NCI-H146 treated with DMSO at 0.1 percent for 48 hours (cell line): ENCODE measurements around the gene PMPCB.
A peak's percentile ranks its signal among the peaks of the same experiment; 100 is the strongest.
"Not testable (repeated sequence)": the region's sequence is repeated elsewhere in the genome, so short reads cannot be mapped to it uniquely, and the experiment has no call there.

Source experiments
- DNase-seq: peaks from one replicate; lab custom pipeline; 2025; ENCODE audit not compliant: unreplicated experiment; lab: John Stamatoyannopoulos, UW

Gene PMPCB

DNA sequence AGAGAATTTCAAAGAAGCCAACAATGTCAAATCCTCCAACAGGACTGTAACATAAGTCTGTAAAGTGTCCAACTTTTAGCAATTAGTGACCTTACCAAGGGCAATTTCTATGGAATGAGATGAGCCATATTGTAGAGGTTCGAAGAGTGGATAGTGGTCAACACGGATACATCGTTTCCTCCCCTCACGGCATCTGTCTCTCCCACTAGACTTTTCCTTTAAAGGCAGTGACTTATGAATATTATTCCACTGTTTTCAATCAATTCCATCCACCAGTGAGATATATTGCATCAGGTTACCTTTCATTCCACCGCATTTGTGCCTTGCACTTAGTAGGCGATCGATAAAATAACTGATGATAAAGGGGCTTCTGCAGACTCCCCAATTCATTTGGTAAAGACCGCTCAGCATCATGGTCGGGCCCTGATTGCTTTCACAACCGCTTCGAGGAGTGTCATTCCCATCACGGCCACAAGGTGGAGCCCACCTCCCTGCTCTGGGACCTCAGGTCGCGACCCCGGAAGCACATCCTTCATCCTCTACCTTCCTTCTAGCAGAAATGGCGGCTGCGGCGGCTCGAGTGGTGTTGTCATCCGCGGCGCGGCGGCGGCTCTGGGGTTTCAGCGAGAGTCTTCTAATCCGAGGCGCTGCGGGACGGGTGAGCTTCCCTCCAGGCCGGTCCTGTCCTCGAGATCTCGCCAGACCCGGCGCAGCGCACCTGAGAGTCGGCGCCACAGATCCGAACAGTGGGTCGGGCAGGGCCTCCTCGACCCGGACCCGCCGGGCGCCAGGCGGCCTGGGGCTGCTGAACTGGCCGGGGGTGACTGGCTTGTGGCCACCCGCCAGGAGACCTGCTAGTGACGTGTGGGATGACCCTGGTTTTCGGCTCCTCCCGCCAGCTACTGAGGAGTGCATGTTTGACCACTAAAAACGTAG is at the start of gene PMPCB:
Gene PMPCB (plus strand): TSS at position 535 of the 936 bp plus-strand sequence. CDS start 25 bp downstream, at position 560.
- DNase-seq: peak; percentile 80

- not testable (repeated sequence) for DNase-seq
Measured at GRCh38 chr7:103253699-103254506, 43.3 kb upstream of the PMPCB start.

DNA sequence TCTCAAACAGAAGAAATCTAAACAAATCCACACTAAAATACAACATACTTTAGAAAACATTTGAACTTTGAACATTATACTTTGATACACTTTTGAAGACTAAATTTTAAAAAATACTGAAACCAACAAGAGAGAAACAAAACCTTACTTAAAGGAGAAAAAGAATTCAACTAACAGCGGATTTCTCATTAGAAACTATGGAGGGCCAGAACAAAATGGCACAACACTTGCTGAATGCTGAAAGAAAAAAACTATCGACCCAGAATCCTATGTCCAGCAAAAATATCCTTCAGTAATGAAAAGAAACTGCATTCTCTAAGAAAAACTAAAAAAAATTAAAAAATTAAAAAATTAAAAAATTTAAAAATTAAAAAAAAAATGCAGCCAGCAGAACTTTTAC is 33.2 kb upstream of the PMPCB start:
- not testable (repeated sequence) for DNase-seq

GRCh38 chr7:103266229-103266628 is 31.0 kb upstream of the PMPCB start:
- not testable (repeated sequence) for DNase-seq

GRCh38 chr7:103273374-103273773 is 23.9 kb upstream of the PMPCB start:
- DNase-seq: not testable (repeated sequence)

DNA sequence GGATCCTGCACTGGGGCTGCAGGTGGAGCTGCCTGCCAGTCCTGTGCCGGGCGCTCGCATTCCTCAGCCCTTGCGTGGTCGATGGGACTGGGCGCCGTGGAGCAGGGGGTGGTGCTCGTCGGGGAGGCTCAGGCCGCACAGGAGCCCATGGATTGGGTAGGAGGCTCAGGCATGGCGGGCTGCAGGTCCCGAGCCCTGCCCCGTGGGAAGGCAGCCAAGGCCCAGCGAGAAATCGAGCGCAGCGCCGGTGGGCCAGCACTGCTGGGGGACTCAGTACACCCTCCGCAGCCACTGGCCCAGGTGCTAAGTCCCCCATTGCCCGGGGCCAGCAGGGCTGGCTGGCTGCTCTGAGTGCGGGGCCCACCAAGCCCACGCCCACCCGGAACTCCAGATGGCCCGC is 22.4 kb upstream of the PMPCB start:
- not testable (repeated sequence) for DNase-seq

DNA sequence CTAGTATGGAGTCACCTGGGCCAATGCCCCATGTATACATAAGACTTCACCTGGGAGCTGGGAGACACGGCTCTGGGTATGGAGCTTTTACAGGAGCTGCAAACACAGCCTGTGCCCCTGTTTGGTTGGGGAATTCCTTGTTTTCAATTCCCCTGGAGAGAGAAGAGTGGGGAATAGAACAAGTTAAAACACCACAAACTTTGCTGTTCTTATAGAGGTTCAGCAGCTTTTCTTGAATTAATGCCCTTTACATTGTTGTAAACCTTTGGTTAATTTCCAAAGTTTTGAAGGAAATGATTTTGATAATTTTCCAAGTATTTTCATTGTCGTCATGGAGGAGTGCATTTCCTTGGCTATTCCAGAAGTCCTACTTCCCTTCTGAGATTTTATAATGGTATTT is 19.0 kb upstream of the PMPCB start:
- DNase-seq: not testable (repeated sequence)

DNA sequence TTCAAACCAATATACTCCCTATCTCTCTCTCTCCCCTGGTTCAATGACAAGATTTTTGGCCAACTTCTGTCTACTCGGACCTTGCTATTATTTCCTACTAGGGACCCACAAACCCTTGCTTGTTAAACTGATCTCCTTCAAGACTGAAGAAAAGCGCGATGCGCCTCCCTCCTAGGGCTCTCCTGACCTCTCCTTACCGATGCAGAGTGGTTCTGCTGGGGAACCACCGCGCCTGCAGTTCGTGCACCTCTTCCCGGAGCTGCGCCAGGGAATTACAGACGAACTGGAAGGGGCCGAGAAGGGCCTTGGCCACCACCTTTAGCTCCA is 17.6 kb upstream of the PMPCB start:
- not testable (repeated sequence) for DNase-seq

GRCh38 chr7:103279963-103280802 is 17.1 kb upstream of the PMPCB start:
- peak; percentile 57 for DNase-seq

- not testable (repeated sequence) for DNase-seq
Measured at GRCh38 chr7:103280803-103281155, 16.5 kb upstream of the PMPCB start.

DNA sequence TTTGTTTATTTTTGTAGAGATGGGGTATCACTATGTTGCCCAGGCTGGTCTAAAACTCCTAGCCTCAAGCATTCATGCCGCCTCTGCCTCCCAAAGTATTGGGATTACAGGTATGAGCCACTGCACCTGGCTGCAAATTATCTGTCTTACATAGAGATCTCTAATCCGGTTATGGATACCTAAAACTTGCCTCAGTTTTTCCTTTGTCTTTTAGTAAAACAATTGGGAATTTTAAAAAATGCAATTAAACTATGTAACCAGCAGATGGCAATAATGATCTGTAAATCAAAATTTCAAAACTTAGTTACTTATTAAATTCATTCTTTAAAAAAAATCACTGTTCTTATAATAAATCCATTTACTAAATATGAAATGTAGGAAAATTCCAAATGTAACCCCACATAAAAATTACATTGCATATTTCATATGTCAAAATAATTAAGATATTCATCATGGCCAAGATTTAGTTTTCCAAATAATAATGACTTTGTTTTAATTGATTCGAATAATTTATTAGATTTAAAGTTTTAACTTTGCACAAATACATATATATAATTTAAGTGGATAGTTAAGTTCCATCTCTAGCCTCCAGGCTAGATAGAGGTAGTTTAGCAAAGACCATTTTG is 14.3 kb upstream of the PMPCB start:
- not testable (repeated sequence) for DNase-seq

GRCh38 chr7:103292122-103292521 is 5.1 kb upstream of the PMPCB start:
- no peak for DNase-seq

GRCh38 chr7:103293526-103293925 is 3.7 kb upstream of the PMPCB start:
- no peak for DNase-seq

- no peak for DNase-seq
Measured at GRCh38 chr7:103297837-103298179, 573 bp downstream of the PMPCB start.

- DNase-seq: no peak
Measured at GRCh38 chr7:103299660-103300059, 2.4 kb downstream of the PMPCB start.

DNA sequence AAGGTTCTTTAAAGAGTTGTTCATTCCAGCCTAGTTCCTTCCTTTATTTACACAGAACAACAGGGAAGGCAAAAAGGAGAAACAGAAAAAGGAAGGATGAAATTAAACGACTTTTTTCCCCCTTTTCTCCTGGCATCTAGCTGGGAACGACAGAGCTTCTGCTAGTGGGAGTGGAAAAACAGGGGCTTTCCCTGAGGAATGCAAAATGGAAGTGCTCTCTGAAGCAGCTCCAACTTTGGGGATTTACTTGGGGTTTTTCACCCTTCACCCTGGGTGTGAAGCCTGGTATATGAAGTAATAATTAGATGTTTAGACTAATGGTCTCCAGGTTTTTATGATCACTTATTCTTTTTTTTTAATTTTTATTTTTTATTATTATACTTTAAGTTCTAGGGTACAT is 4.2 kb downstream of the PMPCB start:
- no peak for DNase-seq

DNA sequence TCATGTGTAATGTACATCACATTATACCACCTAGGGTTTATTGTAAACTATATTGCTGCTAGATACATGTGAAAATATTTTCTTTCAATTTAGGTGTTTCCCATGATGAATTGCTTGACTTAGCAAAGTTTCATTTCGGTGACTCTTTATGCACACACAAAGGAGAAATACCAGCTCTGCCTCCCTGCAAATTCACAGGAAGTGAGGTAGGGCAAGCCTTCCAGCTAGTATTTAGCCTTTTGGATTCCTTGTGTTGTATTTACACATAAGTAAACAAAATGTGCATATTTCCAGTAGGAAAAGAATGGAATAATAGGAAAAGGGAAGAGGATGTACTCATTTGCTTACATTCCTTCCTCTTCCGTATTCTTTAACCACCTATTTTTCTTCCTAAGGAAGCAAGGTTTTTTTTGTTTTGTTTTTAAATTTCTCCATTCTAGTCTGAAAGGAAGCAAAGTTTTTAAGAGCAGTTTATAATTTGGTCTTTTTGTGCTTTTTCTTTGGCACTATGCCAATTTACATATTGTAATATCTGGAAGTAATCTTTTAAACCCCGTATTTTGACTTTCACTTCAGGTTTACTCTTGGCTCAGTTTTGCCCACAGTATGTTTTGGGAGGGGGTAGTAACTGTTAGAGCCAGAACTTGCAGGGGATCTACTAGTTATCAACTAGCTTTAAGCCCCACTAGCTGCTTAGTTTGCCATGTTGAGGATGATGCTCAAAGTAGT is 10.4 kb downstream of the PMPCB start:
- DNase-seq: no peak

DNA sequence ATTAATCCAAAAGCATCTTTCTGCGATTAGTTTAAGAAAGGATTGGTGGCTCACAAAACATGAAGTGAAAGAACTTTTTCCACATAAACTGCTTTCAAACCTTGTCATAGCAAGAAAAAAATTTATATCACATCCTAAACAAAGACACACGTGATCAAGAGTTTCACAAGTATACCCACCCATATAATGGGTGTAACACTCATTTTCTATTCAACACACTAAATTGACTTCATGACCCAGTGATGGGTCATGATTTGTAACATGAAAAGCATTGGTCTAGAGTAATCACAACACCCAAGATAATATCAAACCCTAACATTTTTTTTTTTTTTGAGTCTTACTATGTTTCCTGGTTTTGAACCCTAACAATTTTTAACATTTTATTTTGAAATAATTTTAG is 17.6 kb downstream of the PMPCB start:
- DNase-seq: no peak

- no peak for DNase-seq
Measured at GRCh38 chr7:103316380-103316941, 19.2 kb downstream of the PMPCB start.

DNA sequence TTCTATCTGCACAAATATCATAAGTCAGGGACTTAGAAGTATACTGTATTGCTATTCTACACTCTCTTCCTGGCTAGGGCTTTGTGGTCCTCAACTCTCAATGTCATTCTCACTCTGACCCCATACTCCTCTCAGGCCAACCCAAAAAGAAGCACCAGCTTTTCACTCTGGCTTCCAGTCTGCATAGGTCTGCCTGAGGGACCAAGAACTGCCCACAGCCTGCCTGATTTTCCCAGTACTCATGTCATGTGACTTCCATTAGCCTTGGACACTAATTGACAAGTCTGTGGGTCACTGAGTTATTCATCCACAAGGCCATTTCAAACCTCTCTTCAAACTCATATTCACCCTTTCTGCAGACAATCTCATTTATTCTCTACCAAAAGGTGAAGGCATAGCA is 19.8 kb downstream of the PMPCB start:
- DNase-seq: no peak
